GM10248 (cell line): ENCODE measurements around the gene ADAMTSL2.
A peak's percentile ranks its signal among the peaks of the same experiment; 100 is the strongest.

ENCODE experiments used
- CTCF ChIA-PET: fragments of 300-600 bp; sonication (Branson Sonifier 250); formaldehyde crosslinking; extraction: SDS; loops from one replicate; lab custom pipeline; 2021; ENCODE audit warnings: antibody characterized with exemption; lab: Yijun Ruan, JAX
- POLR2A ChIA-PET: fragments of 350-650 bp; sonication (Branson Sonifier 250); formaldehyde crosslinking; extraction: SDS; loops from one replicate; lab custom pipeline; 2020; ENCODE audit warnings: antibody characterized with exemption; lab: Yijun Ruan, JAX
- DNase-seq: peaks from one replicate; pipeline ENCODE4 v3.0.0; 2012; ENCODE audit errors: extremely low spot score
- TF ChIP-seq, protein P1 (sequence below): IDR thresholded peaks from 2 replicates; pipeline ENCODE4 v1.5.1; 2012; ENCODE audit warnings: mild to moderate bottlenecking, low read depth; ENCODE audit errors: extremely low read depth, missing control alignments, control extremely low read depth

The ADAMTSL2 gene

DNA sequence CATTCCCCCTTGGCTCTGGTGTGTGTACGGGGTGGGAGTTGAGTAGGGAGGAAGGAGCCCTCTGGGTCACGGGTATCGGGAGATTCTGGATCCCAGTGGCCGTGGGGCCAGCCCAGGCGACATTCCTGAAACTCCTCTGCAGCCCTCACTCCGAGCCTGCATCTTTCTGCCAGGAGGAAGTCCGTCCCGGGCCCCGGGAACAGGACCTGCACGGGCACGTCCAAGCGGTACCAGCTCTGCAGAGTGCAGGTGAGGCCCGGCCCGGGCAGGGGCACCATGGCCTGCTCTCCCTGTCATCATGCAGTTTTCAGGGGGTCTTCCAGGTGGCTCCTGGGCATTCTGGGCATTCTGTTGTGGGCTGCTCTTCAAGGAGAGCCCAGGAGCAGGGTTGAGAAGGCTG is 3.7 kb downstream of the ADAMTSL2 start:
- no peak for DNase-seq
- CTCF ChIA-PET, result no interaction called here

DNA sequence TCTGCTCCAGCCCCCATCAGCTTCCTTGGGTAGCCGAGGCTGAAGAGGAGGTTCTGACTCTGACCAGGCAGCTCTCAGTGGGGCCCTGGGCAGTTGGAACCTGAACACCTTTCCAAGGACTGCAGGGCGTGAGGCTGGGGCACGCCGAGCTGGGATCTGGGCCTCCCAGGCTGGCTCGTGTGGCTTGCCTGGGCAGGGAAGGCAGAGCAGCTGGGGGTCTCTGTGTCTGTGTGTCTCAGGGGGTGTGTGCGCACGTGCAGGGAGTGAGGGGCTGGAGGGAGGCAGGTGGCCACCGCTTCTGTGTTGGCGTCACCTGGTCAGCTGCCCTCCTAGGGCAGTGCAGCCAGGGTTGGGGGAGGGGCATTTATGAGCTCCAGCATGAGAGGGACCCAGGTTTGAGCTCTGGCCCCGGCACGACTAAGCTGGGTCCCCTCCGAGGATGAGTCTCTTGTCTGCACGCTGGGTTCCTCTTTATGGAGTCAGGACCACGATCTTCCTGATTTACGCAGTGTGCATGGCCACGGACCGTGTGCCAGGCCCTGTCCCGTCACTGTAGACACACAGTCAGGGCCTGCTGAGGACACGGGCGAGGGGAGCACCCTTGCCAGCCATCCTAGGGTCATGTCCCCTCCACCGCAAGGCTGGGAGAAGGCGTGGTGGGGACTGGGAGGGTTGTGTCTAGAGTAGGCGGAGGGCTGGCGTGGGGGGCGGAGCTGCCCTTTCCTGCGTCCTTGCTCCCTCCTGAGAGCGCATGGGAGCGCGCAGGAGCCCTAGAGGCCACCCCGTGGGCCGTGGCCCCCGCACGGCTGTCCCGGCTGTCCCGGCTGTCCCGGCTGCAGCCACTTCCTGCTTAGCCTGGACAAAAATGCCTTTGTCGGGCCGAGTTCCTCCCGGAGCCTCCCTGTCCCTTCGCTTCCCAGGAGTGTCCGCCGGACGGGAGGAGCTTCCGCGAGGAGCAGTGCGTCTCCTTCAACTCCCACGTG is 4.6 kb downstream of the ADAMTSL2 start:
- CTCF ChIA-PET, result interaction anchor here (1.0 to 1.7 kb wide), 4 partner anchors 9 to 204 kb away, joined by 3 to 5 read pairs (median 4); no protein-coding TSS in a partner anchor
- TF ChIP-seq, protein P1, sequence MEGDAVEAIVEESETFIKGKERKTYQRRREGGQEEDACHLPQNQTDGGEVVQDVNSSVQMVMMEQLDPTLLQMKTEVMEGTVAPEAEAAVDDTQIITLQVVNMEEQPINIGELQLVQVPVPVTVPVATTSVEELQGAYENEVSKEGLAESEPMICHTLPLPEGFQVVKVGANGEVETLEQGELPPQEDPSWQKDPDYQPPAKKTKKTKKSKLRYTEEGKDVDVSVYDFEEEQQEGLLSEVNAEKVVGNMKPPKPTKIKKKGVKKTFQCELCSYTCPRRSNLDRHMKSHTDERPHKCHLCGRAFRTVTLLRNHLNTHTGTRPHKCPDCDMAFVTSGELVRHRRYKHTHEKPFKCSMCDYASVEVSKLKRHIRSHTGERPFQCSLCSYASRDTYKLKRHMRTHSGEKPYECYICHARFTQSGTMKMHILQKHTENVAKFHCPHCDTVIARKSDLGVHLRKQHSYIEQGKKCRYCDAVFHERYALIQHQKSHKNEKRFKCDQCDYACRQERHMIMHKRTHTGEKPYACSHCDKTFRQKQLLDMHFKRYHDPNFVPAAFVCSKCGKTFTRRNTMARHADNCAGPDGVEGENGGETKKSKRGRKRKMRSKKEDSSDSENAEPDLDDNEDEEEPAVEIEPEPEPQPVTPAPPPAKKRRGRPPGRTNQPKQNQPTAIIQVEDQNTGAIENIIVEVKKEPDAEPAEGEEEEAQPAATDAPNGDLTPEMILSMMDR, result no peak
- DNase-seq, result no peak
- POLR2A ChIA-PET, result no interaction called here

More for the DNA sequence above, 3.7 kb downstream of the ADAMTSL2 start:
- TF ChIP-seq, protein P1, result no peak
- POLR2A ChIA-PET, result no interaction called here

DNA sequence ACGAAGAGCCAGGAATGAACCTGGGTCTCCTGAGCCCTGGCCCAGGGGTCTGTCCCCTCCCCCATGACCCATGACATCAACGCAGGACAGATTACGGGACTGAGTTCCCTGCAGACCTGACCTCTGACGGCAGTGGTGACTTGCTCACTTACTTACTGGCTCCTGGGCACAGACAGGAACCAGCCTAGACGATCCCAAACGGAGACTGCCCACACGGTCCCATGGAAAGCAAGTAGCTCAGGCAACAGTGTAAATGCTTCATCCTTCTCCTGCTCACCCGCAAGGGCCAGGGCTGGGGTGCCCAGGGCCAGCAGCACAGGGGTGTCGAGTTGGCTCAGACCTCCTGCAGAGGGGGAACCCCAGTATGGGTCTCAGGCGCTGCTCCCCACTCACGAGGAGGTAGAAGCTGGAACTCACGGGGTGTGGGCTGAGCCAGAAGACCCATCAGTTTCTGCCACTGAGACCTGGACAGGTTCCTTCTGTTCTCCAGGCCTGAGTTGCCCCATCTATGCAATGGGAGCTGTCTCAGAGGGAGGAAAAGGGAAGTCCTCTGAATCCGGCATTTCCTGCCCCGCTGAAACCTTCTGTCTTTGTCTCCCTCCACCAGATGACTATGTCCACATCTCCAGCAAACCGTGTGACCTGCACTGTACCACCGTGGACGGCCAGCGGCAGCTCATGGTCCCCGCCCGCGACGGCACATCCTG is 5.6 kb downstream of the ADAMTSL2 start:
- no peak for DNase-seq
- ChIA-PET POLR2A (no interaction called here), CTCF (interaction anchor here (1.0 to 3.7 kb wide), 9 partner anchors 8 to 203 kb away, joined by 3 to 13 read pairs (median 3); no protein-coding TSS in a partner anchor)
- TF ChIP-seq, protein P1, result no peak

GRCh38 chr9:133540698-133541025 is 6.2 kb downstream of the ADAMTSL2 start:
- TF ChIP-seq, protein P1, result peak; percentile 22
- POLR2A ChIA-PET, result no interaction called here
- peak; percentile 58 for DNase-seq
- CTCF ChIA-PET, result interaction anchor here (1.0 to 3.7 kb wide), 9 partner anchors 8 to 203 kb away, joined by 3 to 13 read pairs (median 4); no protein-coding TSS in a partner anchor

DNA sequence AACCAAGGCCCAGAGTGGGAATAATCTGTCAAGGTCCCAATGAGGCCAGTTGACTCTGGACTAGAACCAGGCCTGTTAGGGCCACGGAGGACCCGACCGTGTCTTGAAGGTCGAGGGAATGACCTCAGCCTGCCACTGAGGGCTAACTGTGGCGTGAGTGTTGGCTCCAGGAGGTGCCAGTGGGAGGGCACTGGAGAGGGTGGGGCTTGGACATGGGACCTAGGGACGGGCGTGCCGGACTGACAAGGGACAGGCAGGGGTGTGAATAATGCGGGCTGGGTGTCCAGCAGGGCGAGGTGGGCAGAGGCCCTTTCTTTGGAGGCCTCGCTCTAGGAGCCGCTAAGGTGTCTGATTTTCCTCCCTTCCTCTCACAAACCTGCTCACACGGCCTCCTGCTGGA is 7.5 kb downstream of the ADAMTSL2 start:
- DNase-seq, result no peak
- CTCF ChIA-PET, result interaction anchor here (1.3 to 3.7 kb wide), 2 partner anchors 8 to 14 kb away, joined by 4 to 13 read pairs; no protein-coding TSS in a partner anchor

More for the DNA sequence above, 7.5 kb downstream of the ADAMTSL2 start:
- TF ChIP-seq, protein P1, result no peak
- POLR2A ChIA-PET, result no interaction called here
